ENCODE results near the gene SAMD4A.

SAMD4A gene

GRCh38 chr14:54676812-54677708, 110.1 kb downstream of the SAMD4A start:
- DNase-seq (ENCODE audit: low spot score): peak; percentile 93
- peak; percentile 82 for FAIRE-seq

- DNase-seq (ENCODE audit: low spot score) (no peak), FAIRE-seq (no peak)
Observed at GRCh38 chr14:54680651-54681050, 113.7 kb downstream of the SAMD4A start.

DNA sequence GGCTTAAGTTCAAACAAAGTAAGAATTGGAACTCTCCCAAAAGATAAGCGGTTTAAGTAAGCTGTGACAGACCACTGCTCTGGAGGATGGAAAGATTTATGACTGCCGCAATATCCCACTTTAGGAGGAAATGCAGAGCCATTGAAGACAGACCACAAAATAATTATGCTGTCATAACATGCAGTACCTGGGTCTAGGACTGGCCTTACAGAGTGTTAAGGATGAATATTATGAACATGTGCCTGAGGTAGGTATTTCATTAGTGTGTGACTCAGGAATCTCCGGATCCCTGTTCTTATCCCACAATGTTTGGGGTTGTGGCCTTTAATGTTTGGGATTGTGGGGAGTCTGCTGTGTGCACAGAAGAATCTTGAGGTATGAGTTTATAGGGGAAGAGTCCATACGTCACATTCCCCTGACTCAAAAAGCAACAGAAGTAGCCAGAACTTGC, 114.9 kb downstream of the SAMD4A start:
- peak; percentile 9 for FAIRE-seq

GRCh38 chr14:54682578-54682977, 115.7 kb downstream of the SAMD4A start:
- DNase-seq (ENCODE audit: low spot score) (no peak), FAIRE-seq (no peak)

More for the DNA sequence above, 114.9 kb downstream of the SAMD4A start:
- no peak for DNase-seq (ENCODE audit: low spot score)

- FAIRE-seq (peak; percentile 35), DNase-seq (ENCODE audit: low spot score) (peak; percentile 23)
Observed at GRCh38 chr14:54683882-54684794, 117.2 kb downstream of the SAMD4A start.

GRCh38 chr14:54685286-54685845, 118.4 kb downstream of the SAMD4A start:
- FAIRE-seq (no peak), DNase-seq (ENCODE audit: low spot score) (no peak)

DNA sequence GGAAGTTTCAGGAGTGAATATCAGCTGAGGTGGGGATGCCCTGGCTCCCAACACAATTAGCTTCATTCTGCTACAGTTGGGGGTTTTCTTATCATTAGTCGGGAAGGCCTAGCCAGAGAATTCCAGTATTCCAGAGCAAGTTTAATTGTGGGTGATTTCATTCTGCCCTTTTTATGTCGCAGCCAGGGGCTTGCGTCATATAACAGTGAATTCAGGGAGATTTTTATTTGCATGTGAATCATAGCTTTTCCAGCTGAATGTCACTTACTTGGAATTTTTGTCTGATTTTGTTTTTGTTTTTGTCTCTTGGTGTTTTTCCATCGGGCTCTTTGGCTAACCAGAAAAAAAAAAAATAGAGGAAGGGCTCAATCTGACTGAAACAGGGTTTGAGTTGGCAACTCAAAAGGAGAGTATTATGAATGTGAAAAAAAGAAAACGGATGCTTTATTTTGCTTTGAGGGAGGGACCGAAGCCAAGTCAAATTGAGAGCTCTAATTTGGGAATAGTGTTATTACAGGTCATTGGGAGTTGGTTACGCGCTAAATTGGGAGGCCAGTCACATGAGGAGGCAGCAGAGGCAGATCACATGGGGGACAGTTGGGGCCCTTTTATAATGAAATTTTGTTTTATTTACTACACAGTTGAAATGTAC, 119.4 kb downstream of the SAMD4A start:
- FAIRE-seq (no peak), DNase-seq (ENCODE audit: low spot score) (peak; percentile 62)

GRCh38 chr14:54686871-54687749, 120.2 kb downstream of the SAMD4A start:
- no peak for FAIRE-seq

GRCh38 chr14:54687750-54688119, 120.8 kb downstream of the SAMD4A start:
- DNase-seq (ENCODE audit: low spot score) (no peak), FAIRE-seq (peak; percentile 85)

More at GRCh38 chr14:54686871-54687749, 120.2 kb downstream of the SAMD4A start:
- DNase-seq (ENCODE audit: low spot score): no peak

DNA sequence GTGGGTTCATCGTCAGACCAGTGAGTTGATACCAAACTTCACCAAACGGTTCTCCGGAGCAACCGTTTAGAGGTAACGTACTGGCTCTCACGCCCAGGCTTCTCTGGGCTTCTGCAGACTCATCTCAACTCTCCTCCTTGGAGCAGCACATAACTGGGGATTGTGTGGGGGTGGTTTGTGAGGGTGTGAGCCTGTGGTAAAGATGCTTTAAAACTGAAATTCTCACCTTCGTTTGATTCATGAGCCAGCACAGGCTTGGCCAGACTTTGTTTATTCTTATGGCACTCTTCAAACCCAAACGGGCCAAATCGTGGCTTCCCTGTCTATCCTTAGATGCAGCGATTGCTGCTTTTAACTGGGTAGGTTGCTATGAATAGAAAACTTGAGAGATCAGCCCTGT, 121.3 kb downstream of the SAMD4A start:
- DNase-seq (ENCODE audit: low spot score): no peak
- no peak for FAIRE-seq

DNA sequence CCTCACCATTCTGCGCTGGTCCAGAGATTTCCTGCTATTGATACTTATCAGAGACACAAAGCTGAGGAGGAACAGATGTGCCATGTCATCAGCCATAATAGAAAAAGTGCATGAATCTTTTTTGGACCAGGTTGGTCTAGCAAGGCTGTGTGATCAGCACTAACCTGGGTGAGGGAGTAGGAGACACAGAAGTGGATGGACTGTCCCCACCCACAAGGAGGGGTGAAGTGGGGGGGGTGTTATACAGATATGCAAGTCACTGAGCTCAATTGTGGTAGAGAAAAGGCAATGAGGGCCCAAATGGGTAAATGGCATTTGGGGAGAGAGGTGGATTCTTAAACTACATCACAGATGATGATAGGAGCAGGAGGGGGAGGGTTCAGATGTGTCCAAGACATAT, 123.0 kb downstream of the SAMD4A start:
- no peak for DNase-seq (ENCODE audit: low spot score)
- no peak for FAIRE-seq

DNA sequence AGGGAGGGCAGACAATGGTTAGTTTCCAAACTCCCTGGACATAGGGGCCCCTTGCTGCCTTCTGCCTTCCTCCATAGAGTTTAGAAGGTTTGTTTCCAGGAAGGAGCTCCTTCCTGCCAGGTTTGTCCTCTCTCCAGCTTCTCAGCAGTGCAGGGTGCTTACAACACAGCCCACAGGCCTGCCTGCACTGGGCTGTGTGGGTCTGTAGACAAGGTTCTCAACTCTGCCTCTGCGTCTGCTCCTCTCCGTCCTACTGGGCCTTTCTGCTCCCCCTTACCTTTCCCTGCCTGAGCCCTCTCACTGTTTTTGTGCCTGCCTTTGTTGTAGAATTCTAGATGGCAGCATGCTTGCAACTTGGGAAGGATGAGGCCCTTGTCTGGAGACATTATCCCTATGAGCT, 124.0 kb downstream of the SAMD4A start:
- DNase-seq (ENCODE audit: low spot score) (no peak), FAIRE-seq (no peak)

GRCh38 chr14:54691525-54692283, 124.8 kb downstream of the SAMD4A start:
- FAIRE-seq (peak; percentile 84), DNase-seq (ENCODE audit: low spot score) (peak; percentile 48)

DNA sequence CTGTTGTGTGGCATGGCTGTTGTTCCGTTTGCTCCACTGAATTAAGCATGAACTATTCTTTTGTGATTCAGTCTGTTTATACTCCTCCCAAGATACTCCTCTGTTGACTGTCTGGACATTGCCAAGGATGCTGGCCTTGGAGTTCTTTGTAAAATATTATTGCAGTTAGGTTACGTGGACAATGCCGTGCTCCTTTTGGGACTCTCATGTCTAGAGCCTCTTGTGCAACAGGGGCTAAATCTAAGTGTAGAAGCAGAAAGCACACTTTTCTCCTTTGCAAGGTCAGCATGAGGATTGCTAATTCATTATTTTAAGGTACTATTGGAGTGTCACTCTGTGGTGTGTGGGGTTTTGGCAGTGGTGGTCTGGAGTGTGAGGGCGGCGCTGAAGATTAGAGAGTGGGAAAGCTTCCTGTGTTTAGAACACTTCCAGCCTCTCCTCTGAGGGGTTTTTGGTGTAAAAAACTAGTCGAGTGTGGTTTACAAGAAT, 125.4 kb downstream of the SAMD4A start:
- no peak for DNase-seq (ENCODE audit: low spot score)
- no peak for FAIRE-seq

DNA sequence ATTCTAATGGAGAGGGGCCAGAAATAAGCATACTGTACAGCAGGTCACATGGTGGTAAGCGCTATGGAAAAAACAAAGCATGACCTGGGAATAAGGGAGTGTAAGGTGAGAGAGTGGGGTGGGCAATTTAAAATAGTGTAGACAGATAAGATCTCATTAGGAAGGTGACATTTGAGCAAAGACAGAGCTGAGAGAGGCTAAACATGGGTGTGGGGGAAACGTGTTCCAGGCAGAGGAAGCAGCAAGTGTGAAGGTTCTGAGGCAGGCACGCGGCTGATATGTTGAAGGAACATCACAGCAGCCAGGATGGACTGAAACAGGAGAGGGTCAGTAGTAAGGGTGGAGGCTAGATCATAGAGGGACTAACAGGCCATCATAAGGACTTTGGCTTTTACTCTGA, 126.8 kb downstream of the SAMD4A start:
- peak; percentile 71 for FAIRE-seq
- no peak for DNase-seq (ENCODE audit: low spot score)

- DNase-seq (ENCODE audit: low spot score): no peak
- FAIRE-seq: no peak
Observed at GRCh38 chr14:54695196-54695595, 128.3 kb downstream of the SAMD4A start.

DNA sequence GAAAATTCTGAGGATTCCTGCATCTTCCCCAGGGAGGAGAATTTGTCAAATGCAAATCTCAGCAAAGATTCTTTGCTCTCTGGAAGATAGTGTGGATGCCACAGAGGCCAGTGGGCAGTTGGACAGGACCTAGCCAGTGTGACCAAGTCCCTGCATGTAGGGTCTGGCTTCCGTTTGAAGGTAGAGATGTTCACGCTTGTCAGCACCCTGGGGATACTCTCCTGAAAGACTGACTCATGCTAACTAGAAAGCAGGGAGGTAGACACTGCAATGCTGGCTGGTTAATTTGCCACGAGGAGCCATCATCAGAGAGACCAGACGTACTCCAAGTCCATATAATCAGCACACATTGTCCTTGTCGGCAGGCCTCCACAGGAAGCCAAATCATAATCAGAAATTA, 130.1 kb downstream of the SAMD4A start:
- FAIRE-seq: no peak
- DNase-seq (ENCODE audit: low spot score): no peak

DNA sequence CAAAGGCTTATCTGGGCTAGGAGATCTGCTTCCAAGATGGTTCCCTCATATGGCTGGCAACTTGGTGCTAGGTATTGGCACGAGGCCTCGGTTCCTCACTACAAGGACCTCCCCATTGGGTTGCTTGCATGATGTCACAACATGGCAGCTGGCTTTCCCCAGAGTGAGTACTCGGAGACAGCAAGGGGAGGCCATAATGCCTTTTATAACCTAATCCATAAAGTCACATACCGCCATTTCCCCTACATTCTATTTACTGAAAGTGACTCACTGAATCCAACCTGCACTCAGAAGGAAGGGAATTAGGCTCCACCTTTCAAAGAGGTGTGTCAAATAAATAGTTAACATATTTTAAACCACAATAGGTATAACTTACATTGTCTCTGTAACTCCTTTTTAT, 130.9 kb downstream of the SAMD4A start:
- no peak for FAIRE-seq
- DNase-seq (ENCODE audit: low spot score): no peak

GRCh38 chr14:54698501-54698900, 131.6 kb downstream of the SAMD4A start:
- no peak for DNase-seq (ENCODE audit: low spot score)
- FAIRE-seq: no peak

Data from urothelium cell line (cell line).